ENCODE data around the gene CCDC191.

The CCDC191 gene

GRCh38 chr3:114060906-114061655 lies 4.8 kb upstream of the CCDC191 start:
- no peak for DNase-seq (ENCODE audit: low spot score)

DNA sequence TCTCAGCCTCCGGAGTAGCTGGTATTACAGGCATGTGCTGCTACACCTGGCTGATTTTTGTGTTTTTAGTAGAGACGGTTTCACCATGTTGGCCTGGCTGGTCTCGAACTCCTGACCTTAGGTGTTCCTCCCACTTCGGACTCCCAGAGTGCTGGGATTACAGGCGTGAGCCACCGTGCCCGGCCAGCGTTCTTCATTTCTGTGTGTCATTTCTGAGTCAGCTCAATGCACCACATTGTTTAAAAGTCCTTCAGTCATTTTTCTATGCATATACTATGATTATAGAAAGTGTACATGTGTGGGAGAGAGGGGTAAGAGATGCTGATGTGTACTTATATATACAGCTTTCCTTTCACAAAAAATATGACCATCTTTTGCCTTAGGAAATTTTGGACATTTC lies 2.3 kb upstream of the CCDC191 start:
- DNase-seq (ENCODE audit: low spot score): no peak

- no peak for DNase-seq (ENCODE audit: low spot score)
Observed at GRCh38 chr3:114057011-114057347, 653 bp upstream of the CCDC191 start.

GRCh38 chr3:114052216-114052615 lies 4.1 kb downstream of the CCDC191 start:
- no peak for DNase-seq (ENCODE audit: low spot score)

DNA sequence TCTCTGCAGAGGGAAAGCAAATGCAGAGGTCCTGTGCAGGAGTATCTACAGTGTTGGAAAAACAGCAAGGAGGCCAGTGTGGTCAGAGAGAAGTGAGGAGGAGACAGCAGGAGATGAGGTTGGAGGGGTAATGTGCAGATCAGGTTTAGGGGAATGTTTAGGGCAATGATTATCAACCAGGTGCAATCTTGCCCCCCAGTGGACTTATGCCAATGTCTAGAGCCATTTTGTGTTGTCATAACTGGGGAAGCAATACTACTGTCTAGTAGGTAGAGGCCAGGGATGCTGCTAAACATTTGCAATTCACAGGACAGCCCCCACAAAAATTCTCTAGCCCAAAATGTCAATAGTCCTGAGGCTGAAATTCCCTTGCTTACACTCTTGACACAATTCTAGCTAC lies 13.1 kb downstream of the CCDC191 start:
- no peak for DNase-seq (ENCODE audit: low spot score)

- DNase-seq (ENCODE audit: low spot score): no peak
Observed at GRCh38 chr3:114035896-114036295, 20.4 kb downstream of the CCDC191 start.

GRCh38 chr3:114034787-114035545 lies 21.4 kb downstream of the CCDC191 start:
- no peak for DNase-seq (ENCODE audit: low spot score)

GRCh38 chr3:114034211-114034610 lies 22.1 kb downstream of the CCDC191 start:
- no peak for DNase-seq (ENCODE audit: low spot score)

- no peak for DNase-seq (ENCODE audit: low spot score)
Observed at GRCh38 chr3:114033721-114034120, 22.6 kb downstream of the CCDC191 start.

DNA sequence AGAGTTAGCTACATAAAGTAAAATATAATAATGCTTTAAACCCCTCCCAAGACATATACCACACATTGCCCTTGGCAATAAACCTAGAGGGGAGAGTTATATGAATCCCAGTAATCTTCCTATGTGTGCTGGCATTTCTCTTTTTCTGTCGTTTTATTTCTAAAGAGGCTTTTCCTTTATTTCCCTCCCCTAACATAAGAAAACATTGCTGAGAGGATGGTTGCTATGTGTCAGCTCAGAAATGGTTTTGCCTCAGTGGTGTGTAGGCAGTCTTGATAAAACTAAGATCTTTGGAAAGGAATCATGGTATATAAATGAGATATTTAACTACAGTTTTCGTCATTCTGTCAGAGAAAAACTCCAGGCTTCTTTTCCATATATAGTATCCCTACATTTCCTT lies 30.0 kb downstream of the CCDC191 start:
- no peak for DNase-seq (ENCODE audit: low spot score)

- no peak for DNase-seq (ENCODE audit: low spot score)
Observed at GRCh38 chr3:114025451-114025850, 30.9 kb downstream of the CCDC191 start.

GRCh38 chr3:114022145-114022802 lies 34.1 kb downstream of the CCDC191 start:
- DNase-seq (ENCODE audit: low spot score): no peak

DNA sequence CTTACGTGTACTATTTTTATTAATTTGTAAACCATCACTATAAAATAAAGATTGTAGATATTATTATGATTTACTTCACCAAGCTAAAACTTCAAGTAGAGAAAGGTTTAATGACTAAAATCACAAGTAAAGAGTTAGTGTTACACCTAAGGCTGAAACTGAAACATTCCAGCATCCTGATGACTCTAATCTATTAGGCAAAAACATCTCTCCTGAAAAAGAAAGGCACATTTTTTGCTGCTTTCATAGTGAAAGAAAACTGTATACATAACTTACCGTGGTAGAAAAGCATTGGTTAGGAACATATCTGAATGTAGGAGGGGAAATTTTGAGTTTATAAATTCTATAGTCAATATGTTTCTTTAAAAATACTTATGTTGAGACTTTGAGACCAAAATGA lies 35.4 kb downstream of the CCDC191 start:
- no peak for DNase-seq (ENCODE audit: low spot score)

DNA sequence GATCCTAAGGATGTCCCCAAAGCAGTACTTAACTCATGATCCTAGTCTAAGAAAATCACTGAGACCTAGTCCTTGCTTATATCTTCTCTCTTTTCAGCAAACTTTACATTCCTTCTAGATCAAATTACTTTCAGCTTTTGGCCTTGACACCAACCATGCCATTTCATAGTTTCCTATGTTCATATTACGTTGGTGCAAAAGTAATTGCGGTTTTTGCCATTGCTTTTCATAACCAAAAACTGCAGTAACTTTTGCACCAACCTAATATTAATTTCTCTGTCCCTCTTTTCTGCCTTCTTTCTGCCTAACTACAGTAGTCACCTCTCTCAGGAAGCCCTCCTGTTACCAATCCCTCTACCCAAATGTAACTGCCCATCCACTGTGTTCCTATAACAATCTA lies 36.8 kb downstream of the CCDC191 start:
- no peak for DNase-seq (ENCODE audit: low spot score)

- no peak for DNase-seq (ENCODE audit: low spot score)
Observed at GRCh38 chr3:114014211-114014610, 42.1 kb downstream of the CCDC191 start.

DNA sequence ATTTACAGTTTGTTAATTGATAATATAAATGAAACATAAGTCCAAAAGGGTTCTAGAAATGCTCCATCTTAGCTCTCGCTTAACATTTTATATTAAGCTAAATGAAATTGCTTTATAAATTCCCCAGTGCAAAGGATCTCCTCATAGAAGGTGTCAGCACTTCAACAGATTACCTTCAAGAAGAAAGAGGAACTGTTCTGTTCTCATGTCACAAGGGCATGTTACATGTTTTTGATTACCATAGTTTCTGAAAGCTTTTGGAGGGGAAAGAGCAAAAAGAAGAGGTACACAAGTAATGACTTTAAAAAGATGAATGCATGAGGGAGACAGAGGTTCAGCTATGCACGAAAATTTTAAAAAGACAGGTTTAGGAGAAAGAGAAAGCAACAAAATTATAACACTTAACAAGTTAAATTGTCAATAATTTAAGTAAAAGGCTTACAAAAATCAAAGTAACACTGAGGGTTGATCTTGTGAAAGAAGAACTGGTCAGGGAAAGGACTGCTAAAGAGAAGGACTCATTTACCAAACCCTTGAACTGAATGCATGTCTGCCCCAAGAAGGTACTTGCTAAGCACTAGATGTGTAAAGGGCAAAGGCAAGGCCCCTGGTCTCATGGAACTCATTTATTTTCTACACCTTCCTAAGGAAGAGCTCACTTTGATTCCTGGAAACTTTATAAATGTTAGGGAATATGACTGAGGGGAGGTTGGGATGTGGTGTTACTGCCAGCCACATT lies 45.1 kb downstream of the CCDC191 start:
- no peak for DNase-seq (ENCODE audit: low spot score)

GRCh38 chr3:114005481-114005880 lies 50.8 kb downstream of the CCDC191 start:
- no peak for DNase-seq (ENCODE audit: low spot score)

DNA sequence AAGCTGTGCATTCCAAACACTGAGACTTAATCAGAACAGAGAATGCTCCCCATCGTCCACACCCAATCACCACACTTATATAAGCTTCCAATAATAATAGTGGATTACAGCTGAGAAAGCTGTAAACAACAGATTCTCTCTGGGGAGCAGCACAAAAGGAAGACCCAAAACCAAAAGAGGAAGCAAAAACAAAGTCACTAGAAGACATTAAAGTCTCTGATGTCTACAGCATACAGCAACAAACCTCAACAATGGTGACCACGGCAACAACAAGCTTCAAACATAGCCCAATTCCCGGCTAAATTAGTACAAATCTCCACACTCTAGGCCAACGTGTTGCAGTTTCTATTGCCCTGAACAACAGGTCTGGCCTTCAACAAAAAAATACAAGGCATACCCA lies 70.8 kb downstream of the CCDC191 start:
- DNase-seq (ENCODE audit: low spot score): no peak

- DNase-seq (ENCODE audit: low spot score): no peak
Observed at GRCh38 chr3:113983544-113983943, 72.8 kb downstream of the CCDC191 start.

DNA sequence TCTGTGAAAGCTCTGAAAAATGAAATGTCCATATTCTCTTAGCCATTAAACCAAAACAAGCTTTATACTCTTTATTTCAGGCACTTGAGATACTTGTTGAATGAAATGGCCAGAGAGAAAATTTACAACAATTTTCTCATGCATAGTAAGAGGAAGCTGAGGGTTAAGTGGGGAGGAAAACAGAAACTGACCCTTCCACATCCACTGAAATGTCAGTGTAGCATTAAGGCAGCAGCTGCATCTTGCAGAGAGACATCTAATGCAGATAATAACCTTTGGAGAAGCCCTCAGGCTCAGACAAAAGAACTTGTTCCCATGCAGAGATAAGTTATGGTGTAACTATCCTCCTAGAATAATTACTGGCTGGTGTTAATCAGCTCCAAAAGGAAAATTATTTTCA lies 74.5 kb downstream of the CCDC191 start:
- DNase-seq (ENCODE audit: low spot score): no peak

GRCh38 chr3:113979916-113980315 lies 76.4 kb downstream of the CCDC191 start:
- DNase-seq (ENCODE audit: low spot score): no peak

DNA sequence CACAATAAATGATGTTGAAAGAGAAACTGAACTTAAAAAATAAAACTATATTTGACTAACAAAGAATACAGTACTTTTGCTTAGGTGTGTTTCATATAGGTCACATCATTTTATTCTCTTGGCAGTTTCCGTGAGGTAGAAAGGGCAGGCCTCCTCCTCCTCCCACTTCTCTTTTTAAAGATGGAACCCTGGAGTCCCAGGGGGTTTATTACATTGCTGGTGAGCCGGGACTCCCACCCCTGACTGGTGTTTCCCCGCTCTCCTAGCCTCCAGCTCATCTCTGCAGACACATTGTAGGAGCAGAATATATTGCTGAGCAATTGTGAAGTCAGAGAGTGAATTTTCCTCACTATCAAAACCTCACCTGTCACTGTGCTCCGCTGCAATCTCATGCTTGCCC lies 78.5 kb downstream of the CCDC191 start:
- no peak for DNase-seq (ENCODE audit: low spot score)

GRCh38 chr3:113968986-113969385 lies 87.3 kb downstream of the CCDC191 start:
- DNase-seq (ENCODE audit: low spot score): no peak
